Duodenal mucosa (tissue), 2 donors: ENCODE data around the gene TRAF5.

ENCODE experiments used
- H3K27ac ChIP-seq: one replicate; pipeline ENCODE4 v1.7.0; 2013; ENCODE audit warnings: low read depth, low read length
- H3K27me3 ChIP-seq, 2 donors: one replicate each; pipeline ENCODE4 v1.7.0; 2013; ENCODE audit warnings: low read length in 2 of 2, control low read depth in 1 of 2; ENCODE audit not compliant: insufficient read depth in 2 of 2, control insufficient read depth in 1 of 2
- H3K36me3 ChIP-seq, 2 donors: one replicate each; pipeline ENCODE4 v1.7.0; 2013; ENCODE audit warnings: low read length in 2 of 2, control low read depth in 1 of 2; ENCODE audit not compliant: insufficient read depth in 2 of 2, control insufficient read depth in 1 of 2
- H3K4me1 ChIP-seq, 2 donors: one replicate each; pipeline ENCODE4 v1.7.0; 2013; ENCODE audit warnings: low read length in 2 of 2, control low read depth in 1 of 2; ENCODE audit not compliant: insufficient read depth in 2 of 2, control insufficient read depth in 1 of 2
- H3K4me3 ChIP-seq, 2 donors: one replicate each; pipeline ENCODE4 v1.7.0; 2013; ENCODE audit warnings: low read length in 2 of 2, low read depth in 1 of 2
- H3K9ac ChIP-seq, 2 donors: one replicate each; pipeline ENCODE4 v1.7.0; 2013; ENCODE audit warnings: low read length in 2 of 2, low read depth in 1 of 2
- H3K9me3 ChIP-seq, 2 donors: one replicate each; pipeline ENCODE4 v1.7.0; 2013; ENCODE audit warnings: low read length in 2 of 2, control low read depth in 1 of 2; ENCODE audit not compliant: control insufficient read depth in 1 of 2

The TRAF5 gene

DNA sequence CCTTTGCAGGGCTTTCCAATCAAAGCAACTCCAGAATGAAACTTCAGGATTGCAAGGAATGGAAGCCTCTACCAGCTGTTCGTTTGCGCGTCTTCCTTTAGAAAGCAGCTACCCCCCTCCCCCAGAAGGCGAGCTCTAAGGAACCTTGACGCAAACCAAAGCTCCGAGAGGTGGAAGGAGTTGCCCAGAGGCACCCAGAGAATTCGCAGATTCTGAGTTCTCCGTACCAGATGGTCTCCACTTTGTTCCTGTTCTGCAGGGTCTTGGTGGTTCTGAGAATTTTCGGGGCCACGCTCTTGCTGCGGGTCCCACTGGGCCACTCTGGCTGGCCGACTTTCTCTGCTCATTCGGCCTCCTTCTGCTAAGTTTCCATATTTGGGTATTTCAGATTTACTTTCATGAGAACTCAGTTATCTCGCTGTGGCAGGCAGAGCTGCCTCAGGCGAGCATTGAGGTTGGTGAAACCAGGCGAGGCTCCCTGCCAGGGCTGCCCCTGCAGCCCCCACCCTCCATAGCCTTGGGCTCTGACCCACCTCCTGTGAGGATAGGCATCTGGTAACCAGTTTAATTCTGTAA is 801 bp downstream of the TRAF5 start:
- Histone ChIP-seq H3K27ac (peak overlapping the region; percentile 51), H3K9ac (peak overlapping the region; percentile 58 to 71), H3K27me3 (no peaks in the 10 kb centered on the region), H3K36me3 (no peaks in the 10 kb centered on the region), H3K4me3 (peak overlapping the region; percentile 78 to 80), H3K9me3 (no peaks in the 10 kb centered on the region), H3K4me1 (peaks cover 39 to 40% of the 10 kb centered on the region in 2 donors)

DNA sequence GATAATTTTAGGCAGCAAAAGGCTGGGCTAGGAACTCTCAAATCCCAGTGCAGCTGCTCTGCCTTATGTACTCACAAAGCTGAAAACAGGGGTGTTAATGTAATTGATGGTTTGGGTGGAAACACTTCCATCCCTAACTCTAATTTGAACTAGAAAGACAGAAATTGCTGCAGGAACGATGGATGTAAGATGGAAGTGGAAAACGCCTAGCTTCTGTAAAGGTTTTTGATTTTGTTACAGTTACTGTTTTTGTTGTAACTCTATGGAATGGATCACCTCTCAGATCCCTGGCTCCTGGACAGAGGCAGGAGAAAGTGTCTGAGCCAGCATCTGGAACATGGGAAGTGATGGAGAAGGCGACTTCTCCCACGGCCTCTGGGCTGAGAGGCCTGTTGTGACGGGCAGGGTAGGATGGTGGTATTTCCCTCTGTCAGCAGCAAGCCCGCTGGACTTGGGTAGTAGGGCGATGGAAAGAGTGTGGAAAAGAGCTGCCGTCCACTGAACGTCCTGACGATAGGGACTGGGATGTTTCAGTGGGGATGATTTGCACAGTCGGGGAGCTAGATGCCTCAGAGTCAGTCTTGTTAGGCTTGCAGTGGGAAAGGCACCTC is 1.6 kb downstream of the TRAF5 start:
- H3K27ac ChIP-seq = no peak overlapping the region
- H3K9me3 ChIP-seq = no peaks in the 10 kb centered on the region
- no peaks in the 10 kb centered on the region for H3K27me3 ChIP-seq
- peak overlapping the region; percentile 58 to 71 for H3K9ac ChIP-seq
- H3K4me1 ChIP-seq = peaks cover 39 to 44% of the 10 kb centered on the region in 2 donors
- H3K36me3 ChIP-seq = no peaks in the 10 kb centered on the region
- H3K4me3 ChIP-seq = peak overlapping the region; percentile 19 to 78

DNA sequence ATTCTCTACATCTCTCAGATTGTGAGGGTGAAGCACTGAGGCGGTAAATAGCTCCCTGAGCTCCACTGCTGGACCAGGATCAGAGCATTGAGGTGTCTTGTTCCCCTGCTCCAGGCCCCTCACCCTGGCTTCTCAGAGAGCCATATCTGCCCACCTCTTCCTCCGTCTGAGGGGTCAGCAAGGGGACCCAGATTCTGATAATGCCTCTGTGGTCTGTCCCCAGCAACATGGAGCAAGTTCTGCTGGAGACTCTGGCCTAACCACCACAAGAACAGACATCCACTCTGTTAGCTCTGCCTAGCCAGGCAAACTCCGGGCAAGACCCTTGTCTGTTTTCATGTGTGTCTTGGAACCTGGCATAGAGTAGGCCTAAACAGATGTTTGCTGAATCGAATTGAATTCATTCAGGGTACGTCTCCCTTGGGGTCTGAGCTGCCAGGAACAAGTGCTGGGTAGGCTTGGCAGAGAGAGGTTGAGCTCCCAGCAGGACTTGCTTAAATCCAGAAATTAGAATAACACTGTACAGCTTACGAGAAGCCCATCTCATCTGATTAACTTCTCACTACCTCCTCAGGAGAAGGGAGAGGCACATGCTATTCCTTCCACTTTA is 2.3 kb downstream of the TRAF5 start:
- Histone ChIP-seq H3K4me1 (peaks cover 45% of the 10 kb centered on the region in 2 donors), H3K9me3 (no peaks in the 10 kb centered on the region), H3K9ac (peak overlapping the region; percentile 10 to 52), H3K27me3 (no peaks in the 10 kb centered on the region), H3K36me3 (no peaks in the 10 kb centered on the region), H3K4me3 (peak overlapping the region; percentile 19 to 21), H3K27ac (no peak overlapping the region)

DNA sequence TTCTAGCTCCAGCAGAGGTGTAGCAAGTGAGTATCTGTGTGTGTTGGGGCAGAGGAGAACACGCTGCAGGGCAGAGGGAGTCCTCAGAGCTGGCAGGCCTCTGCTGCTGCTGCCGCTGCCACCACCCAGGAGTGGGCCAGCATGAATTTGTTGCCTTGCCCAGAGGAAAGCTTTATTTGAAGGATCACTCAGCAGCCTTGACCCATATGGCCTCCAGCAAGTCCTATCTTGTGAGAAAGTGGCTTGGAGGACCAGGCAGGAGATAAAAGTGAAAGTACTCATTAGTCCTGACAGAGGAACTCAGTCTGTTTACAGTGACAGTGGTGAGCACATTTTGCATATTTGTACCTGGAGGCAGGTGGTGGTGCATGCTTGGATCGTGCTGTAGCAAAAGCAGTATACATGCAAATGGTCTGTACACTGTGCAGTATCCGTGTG is 3.1 kb downstream of the TRAF5 start:
- Histone ChIP-seq H3K27me3 (no peaks in the 10 kb centered on the region), H3K9ac (peak overlapping the region in 1 of 2 donors; percentile 52), H3K4me1 (peaks cover 47 to 49% of the 10 kb centered on the region in 2 donors)

DNA sequence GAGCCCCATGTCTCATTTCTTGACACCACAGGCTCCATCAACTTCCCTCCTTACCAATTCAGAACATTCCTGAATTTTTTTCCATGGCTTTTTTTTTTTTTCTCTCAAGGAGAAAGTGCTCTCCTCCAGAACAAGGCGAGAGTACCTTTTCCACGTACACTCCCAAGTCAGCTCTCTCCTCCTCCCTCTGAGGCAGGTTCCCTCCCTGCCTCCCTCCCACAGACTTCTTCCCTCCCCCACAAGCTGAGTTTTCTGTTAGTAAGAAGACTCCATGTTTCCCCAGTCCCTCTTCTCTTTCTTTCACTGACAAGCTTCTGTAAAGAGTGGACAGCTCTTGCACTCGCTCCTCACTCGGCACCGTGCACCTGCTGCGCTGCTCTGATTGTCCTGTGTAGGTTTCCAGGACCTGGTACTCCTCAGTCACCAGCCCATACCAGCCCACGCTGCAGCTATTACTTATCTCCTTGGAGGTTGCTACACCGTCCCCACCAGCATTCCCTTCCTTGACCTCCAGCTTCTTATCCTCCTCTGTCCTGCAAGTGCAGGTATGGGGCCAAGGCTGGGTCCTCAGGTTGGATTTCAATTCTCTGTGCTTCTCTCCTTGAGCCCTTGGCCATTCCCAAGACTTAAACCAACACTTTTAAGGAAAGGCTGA is 3.8 kb downstream of the TRAF5 start:
- no peak overlapping the region for H3K27ac ChIP-seq
- H3K4me1 ChIP-seq = peaks cover 53 to 56% of the 10 kb centered on the region in 2 donors
- no peak overlapping the region for H3K9ac ChIP-seq
- no peaks in the 10 kb centered on the region for H3K36me3 ChIP-seq
- no peak overlapping the region for H3K4me3 ChIP-seq
- H3K27me3 ChIP-seq = no peaks in the 10 kb centered on the region
- no peaks in the 10 kb centered on the region for H3K9me3 ChIP-seq

More for the DNA sequence above, 3.1 kb downstream of the TRAF5 start:
- Histone ChIP-seq H3K9me3 (no peaks in the 10 kb centered on the region), H3K36me3 (no peaks in the 10 kb centered on the region), H3K27ac (no peak overlapping the region), H3K4me3 (peak overlapping the region; percentile 19 to 33)

DNA sequence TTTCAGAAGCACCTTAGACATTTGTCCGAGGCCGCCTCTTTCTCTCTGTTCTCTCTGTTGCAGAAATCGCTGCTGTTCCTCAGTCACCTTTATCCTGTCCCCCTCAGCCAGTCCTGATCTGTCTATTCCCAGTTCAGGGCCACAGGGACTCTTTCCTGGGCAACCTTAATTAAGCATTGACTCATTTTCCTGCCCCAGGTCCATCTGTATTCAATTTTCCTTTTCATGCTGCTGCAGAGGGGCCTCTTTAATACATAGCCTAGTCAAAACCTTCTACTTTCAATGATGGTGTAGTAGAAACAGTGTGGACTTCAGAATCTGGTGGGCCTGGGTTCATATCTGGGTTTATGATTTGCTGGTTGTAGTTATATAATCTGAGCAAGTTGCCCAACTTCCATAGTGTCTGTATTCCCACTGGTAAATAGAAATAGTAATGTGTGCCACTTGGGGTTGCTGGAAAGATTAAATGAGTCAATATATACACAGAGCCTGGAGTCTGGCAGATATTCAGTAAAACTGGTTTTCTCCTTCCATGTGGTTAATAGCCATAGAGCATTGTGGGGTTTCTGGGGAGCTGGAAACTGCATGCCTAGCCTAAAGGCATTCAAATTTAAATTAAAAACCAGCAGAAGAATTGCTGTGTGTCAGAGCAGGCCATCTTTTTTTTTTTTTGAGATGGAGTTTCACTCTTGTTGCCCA is 4.5 kb downstream of the TRAF5 start:
- Histone ChIP-seq H3K9me3 (no peaks in the 10 kb centered on the region), H3K9ac (no peak overlapping the region), H3K27ac (no peak overlapping the region), H3K4me1 (peaks cover 59 to 62% of the 10 kb centered on the region in 2 donors), H3K4me3 (no peak overlapping the region), H3K36me3 (no peaks in the 10 kb centered on the region), H3K27me3 (no peaks in the 10 kb centered on the region)

DNA sequence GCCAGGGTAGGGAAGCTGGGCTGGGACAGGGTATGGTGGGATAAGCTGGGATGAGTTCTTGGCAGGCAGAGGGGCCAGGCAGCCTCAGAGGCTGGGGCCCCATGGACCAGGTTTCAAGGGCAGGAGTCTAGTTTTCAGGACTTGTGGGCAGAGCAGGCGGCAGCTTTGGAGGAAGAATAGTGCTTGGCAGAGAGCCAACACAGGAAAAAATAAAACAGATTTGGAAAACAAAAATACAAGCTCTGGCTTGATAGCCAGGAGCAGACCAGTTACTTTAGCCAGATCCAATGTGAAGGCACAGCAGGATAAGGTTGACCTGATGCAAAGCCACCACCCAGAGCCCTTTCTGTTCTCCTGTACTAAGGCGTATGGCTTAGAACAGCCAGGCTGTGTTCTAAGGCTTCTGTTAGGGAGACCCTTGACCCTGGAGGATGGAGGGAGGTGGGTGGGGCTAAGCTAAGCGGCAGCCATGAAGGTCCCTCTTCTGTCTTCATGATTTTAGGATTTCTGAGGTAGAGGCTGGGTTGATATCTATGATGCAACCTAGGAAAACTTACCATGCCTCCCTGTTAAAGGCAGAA is 5.5 kb downstream of the TRAF5 start:
- H3K4me3 ChIP-seq = no peak overlapping the region
- H3K9ac ChIP-seq = no peak overlapping the region
- H3K9me3 ChIP-seq = no peaks in the 10 kb centered on the region
- H3K36me3 ChIP-seq = no peaks in the 10 kb centered on the region
- H3K4me1 ChIP-seq = peaks cover 65 to 66% of the 10 kb centered on the region in 2 donors
- H3K27me3 ChIP-seq = no peaks in the 10 kb centered on the region
- no peak overlapping the region for H3K27ac ChIP-seq

DNA sequence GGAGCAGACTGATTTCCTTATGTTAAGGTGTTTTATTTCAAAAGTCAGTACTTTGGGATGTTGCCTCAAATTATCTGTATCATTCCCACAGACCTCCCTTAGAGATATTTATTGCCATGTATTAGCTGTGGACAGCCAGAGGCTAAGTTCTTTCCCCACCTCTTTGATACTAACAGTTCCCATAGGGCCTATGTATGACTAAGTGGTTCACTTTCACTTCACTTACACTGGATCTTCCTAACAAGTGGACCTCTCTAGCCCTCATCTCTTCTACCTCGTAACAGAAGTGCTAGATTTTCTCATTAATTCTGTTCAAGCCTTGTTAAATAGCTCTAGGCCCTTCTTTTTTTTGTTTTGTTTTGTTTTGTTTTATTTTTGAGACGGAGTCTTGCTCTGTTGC is 6.2 kb downstream of the TRAF5 start:
- Histone ChIP-seq H3K9ac (no peak overlapping the region), H3K4me1 (peaks cover 65 to 67% of the 10 kb centered on the region in 2 donors), H3K27ac (no peak overlapping the region), H3K4me3 (no peak overlapping the region), H3K27me3 (no peaks in the 10 kb centered on the region), H3K36me3 (no peaks in the 10 kb centered on the region), H3K9me3 (no peaks in the 10 kb centered on the region)

DNA sequence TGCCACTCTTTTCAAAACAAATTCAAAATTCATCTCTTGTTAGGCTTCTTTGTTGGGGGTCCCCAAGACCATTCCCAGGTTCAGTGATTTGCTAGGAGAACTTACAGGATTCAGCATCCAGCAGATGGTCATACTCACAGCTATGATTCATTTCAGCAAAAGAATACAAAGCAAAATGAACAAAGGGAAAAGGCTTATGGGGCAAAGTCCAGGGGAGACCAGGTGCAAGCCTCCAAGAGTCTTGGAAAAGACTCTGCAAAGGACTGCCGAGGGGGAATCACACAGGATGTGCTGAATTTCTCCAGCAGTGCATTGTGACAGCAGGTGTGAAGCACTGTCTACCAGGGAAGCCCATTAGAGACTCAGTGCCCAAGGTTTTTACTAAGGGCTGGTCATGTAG is 7.3 kb downstream of the TRAF5 start:
- H3K4me1 ChIP-seq = peaks cover 57 to 62% of the 10 kb centered on the region in 2 donors

More for the DNA sequence above, 7.3 kb downstream of the TRAF5 start:
- no peak overlapping the region for H3K27ac ChIP-seq
- H3K27me3 ChIP-seq = no peaks in the 10 kb centered on the region
- H3K9me3 ChIP-seq = no peaks in the 10 kb centered on the region
- no peaks in the 10 kb centered on the region for H3K36me3 ChIP-seq
- H3K9ac ChIP-seq = no peak overlapping the region
- no peak overlapping the region for H3K4me3 ChIP-seq
